CD1c-positive myeloid dendritic cell (primary cell): ENCODE data around the gene SHD.
"Not testable (repeated sequence)": the region's sequence is repeated elsewhere in the genome, so short reads cannot be mapped to it uniquely, and the experiment has no call there.

Experiments used
- DNase-seq: peaks from one replicate; pipeline ENCODE4 v3.0.0-alpha.2; 2016; ENCODE audit errors: extremely low spot score

Gene SHD

DNA sequence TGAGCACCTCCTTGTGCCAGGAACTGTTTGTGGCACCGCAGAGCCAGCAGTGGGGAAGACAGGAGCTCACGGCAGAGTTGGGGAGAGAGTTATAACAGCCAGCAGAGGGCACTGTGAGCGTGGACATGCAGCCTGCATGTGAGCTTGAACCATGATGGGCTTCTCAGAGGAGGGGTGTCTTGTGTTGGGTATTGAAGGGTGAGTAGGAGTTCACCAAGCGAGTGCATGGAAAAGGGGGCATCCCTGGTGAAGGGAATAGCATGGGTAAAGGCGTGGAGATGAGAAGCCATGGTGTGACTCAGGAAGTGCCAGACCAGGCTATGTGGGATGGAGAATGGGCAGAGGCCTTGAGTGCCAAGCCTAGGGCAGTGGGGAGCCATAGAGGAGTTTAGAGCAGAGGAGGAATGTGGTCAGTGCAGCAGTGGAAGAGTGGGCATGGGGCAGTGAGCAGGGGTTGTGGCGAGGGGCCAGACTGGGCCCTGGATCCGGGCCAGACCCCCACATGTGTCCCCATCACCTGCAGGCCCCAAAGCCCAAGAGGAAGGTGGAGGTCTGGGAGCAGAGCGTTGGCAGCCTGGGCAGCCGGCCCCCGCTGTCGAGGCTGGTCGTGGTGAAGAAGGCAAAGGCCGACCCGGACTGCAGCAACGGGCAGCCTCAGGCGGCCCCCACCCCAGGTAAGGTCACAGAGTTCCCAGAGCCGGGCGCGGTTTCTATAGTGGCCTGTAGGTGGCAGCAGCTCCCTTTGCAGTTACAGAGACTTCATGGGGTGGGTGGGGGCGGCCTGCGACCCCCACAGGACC lies 11.8 kb upstream of the SHD start:
- peak; percentile 54 for DNase-seq

DNA sequence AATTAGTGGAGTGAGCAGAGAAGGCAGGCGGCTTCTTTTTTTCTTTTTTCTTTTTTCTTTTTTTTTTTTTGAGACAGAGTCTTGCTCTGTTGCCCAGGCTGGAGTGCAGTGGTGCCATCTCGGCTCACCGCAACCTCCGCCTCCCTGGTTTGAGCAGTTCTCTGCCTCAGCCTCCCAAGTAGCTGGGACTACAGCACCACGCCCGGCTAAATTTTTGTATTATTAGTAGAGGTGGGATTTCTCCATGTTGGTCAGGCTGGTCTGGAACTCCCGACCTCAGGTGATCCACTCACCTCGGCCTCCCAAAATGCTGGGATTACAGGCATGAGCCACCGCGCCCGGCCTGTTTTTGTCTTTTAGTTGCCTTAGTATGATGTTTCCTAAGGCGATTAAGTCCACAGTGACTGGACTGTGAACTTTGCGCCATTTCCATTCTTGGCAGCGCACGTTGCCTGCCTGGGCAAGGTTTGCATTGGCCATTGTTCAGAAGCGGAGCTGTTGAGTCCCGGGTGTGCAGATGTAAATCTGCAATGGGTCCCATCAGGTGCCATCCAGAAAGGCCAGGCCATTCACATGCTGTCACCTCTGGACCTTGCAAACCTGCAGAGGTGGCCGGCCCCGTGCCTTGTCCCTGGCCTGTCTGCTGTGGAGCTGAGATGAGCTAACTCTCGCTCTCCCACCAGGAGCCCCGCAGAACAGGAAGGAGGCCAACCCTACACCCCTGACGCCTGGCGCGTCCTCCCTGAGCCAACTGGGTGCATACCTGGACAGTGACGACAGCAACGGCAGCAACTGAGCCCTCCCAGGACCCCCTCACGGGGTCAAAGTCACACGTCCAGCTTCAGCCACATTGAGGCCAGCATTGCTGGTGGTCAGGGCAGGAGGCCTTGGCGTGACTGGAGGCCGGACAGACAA lies 10.9 kb upstream of the SHD start:
- DNase-seq, result no peak

DNA sequence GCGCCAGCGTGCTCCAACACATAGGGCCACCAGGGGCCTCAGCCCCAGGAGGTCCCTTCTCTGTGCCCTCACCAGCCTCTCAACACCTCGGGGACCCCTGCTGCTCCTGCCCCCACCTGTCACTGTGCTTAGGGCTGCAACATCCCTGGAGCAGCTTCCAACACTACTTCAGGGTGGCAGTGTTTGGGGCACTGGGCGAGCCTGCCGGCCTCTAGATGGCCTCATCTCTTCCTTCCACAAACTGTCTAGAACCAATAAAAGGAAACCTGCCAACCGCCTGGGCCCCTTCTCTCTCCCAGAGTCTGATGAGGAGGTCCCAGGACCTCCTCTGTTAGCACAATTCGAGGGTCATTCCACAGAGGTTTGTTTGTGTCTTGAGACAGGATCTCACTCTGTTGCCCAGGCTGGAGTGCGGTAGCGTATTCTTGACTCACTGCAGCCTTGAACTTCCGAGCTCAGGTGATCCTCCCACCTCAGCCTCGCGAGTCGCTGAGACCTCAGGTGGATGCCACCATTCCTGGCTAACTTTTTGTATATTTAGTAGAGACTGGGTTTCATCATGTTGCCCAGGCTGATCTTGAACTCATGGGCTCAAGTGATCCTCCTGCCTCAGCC lies 10.1 kb upstream of the SHD start:
- DNase-seq, result no peak

DNA sequence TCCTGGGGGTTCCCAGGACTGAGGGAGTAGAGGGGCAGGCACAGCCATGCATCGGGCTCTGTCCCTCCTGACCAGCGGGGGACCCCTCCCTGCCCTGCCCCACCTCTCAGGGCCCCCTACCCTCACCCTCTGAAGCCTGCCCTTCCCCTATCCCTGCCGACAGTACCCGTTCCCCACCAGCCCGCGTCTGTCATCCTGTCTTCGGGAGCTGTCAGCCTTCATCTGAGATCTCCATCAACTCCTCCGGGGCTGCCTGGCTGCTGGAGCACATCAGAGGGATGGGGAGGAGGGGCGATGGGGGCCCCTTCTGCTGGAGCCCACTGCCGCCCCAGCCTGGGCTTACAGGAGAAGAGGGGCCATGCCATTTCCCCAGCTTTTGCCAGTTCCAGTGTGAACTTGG lies 6.2 kb upstream of the SHD start:
- DNase-seq, result no peak

DNA sequence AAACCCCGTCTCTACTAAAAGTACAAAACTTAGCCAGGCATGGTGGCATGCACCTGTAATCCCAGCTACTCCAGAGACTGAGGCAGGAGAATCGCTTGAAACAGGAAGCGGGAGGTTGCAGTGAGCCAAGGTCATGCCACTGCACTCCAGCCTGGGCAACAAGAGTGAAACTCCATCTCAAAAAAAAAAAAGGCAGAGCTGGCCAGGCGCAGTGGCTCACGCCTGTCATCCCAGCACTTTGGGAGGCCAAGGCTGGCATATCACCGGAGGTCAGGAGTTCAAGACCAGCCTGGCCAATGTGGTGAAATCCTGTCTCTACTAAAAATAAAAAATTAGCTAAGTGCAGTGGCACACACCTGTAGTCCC lies 4.8 kb upstream of the SHD start:
- DNase-seq, result not testable (repeated sequence)

DNA sequence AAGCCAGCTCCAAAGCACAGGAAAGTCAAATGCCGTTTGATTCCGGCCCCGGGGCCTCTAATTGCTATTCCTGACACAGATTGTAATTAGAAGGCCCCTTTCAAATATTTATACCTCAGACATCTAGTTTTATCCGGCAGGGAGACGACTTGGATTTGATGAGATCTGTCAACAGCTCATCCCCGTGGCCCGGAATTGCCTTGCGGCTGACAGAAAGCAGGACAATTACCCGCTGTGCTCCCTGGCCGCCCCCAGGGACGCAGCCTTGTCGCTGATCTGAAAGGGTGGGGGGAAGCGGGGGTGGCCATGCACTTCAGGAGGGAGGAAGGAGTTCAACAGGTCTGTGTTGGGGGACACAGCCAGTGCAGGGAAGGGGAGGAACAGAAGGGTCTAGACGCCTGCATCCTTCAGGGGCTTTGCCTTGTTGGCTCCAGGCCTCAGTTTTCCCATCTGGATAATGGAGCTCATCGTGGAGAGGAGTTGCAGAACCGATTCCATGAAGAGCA lies 1.8 kb upstream of the SHD start:
- no peak for DNase-seq

DNA sequence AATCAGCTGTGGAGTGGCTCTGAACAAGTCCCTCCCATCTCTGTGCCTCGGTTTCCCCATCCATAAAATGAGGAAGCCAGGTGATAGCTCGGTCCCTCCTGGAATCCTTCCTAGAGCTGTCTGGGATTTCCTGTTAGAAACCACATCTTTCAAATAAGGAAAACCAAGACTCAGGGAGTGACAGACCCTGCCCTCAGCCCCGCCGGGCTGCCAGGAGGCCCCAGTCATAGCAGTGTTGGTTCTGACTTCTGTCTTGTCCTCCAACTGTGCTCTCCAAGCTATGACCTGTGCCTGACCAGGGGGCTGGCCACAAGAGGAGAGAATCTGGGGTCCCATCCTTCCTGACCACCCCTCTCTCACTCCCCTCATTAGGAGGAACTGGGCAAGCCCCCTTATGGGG lies 1.1 kb upstream of the SHD start:
- DNase-seq, result no peak

DNA sequence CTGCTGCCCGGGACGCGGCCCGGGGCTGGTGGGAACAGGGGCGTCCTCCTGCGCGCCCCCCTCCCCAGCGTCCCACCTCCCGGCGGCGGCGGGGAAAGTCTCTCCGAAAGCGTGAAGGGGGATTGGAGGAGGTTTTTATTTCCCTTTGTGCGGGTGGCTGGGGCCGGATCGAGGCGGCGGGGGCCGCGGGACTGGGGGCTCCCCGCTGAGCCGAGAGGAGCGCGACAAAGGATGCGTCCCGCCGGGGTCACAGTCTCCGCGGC lies 132 bp downstream of the SHD start:
- no peak for DNase-seq

DNA sequence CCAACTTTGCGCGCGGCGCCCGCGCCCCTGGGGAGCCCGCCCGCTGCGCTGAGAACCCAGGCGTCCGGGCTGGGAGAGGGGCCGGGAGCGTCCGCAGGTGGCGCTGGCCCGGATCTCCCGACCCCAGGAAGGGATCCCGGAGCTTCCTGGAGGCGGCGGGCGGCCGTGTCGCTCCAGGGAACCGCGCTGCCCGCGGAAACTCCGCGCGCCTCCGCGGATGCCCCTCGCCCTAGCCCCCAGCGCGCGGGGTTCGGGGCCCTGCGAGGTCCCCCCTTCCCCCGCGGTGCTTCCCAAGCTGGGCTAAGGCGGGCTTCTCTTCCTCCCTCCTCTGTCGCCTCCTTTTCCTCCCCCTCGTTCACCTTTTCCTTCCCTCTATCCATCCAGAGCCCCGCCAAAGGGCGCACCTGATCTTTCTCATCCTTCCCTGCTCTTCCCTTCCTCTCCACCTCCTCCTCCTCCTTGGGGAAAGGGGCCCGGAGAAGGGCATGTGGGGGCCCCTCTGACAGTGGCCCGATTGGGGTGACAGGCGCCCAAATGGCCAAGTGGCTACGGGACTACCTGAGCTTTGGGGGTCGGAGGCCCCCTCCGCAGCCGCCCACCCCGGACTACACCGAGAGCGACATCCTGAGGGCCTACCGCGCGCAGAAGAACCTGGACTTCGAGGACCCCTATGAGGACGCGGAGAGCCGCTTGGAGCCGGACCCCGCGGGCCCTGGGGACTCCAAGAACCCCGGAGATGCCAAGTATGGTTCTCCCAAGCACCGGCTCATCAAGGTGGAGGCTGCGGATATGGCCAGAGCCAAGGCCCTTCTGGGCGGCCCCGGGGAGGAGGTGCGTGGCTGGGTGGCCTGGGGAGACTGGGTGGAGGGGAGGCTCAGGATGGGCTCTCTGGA lies 710 bp downstream of the SHD start:
- no peak for DNase-seq

DNA sequence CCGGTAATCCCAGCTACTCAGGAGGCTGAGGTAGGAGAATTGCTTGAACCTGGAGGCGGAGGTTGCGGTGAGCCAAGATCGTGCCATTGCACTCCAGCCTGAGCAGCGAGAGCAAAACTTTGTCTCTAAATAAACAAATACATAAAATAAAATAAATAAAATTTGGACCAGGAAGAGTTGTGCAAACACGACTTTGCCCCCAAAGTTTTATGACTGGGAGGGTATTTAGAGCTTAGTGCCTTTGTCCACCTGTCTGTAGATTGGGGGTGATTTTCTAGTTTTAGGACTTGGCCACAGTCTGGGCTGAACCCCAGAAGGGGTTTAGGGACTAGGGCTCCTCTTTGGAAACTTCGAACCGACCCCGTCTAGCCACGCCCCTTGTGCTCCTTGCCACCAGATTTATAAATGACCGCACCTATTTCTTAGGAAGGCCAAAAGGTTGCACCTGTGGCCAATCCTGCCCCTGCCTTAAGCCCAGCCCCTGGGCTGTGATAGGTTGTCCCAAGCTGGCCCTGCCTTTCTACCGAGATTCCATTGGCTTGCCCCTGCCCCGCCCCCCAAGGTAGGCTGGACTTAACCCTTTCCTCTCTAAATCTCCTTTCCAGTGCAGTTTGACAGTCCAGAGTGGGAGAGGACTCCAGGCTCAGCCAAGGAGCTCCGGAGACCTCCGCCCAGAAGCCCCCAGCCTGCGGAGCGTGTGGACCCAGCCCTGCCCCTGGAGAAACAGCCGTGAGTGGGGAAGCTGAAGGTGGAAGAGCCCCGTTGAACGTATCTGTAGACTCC lies 5.3 kb downstream of the SHD start:
- no peak for DNase-seq

DNA sequence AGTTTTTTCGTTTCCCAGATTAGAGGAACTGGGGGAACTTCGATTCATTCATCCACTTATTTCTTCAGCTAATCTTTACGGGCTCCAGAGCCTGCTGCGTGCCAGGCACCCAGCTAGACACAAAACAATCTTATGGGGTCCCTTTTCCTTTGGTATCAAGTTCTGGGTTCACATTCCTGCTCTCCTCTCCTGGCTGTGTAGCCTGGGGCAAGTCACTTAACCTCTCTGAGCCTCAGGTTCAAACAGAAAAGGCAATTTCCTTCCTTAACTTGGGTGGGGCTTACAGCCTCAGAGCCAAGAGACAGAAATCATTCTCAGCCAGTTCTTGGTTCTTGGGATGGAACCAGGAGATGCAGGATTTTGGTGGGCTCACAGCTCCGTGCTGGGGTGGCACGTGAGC lies 5.9 kb downstream of the SHD start:
- no peak for DNase-seq

DNA sequence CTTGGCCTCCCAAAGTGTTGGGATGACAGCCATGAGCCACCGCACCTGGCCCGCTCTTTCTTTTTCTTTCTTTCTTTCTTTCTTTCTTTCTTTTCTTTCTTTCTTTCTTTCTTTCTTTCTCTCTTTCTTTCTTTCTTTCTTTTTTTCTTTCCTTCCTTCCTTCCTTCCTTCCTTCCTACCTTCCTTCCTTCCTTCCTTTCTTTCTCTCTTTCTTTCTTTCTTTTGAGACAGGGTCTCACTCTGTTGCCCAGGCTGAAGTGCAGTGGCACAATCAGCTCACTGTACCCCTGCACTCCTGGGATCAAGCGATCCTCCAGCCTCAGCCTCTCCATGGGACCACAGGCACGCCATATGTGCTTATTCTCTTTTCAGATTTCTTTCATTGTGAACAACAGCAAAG lies 7.1 kb downstream of the SHD start:
- DNase-seq, result not testable (repeated sequence)

DNA sequence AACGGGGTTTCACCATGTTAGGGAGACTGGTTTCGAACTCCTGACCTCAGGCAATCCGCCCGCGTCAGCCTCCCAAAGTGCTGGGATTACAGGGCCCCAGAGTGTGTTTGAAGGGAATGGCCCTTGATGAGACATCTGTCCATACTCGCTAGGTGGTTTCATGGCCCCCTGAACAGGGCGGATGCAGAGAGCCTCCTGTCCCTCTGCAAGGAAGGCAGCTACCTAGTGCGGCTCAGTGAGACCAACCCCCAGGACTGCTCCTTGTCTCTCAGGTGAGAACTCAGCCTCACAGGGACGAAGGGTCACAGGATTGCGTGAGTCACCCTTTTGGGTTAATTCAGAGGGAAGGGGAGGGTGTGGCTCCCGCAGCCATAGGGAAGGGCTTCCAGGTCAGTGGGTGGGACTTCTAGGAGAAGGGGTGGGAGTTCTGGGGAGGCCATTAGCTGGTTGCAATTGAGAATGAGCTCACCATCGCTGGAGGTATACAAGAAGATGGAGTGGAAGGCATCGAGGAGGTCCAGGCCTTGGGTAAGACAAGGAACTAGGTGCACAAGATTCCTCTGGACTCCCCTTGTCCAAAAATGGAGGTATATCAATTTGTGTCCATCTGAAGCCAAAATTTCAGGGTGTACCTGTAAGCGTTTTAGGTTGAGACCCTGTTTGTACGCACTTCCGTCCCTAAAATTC lies 9.2 kb downstream of the SHD start:
- no peak for DNase-seq

DNA sequence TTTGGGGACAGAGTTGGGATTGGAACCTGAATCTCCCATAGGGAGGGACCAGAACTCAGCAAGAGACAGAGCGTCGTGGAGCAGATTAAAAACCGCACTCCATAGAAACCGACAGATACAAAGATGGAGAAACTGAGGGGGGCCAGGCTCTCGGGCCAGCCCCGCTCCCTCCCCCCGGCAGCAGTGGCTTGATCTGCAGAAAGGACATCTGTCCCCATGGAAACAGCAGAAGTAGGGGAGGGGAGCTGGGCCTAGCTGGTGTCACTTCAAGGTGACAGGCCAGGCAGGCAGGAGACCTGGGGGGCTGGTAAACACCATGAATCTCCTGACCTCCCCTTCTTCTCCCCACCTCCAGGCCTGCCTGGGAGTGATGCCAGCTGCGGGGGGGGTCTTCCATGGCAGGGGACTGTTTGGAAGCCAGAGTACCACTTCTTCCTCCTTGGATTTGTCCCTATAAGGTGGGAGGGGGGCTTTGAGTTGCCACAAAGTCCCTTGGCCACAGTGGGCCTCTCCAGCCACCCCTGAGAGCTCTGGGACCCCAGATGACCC lies 12.2 kb downstream of the SHD start:
- no peak for DNase-seq

DNA sequence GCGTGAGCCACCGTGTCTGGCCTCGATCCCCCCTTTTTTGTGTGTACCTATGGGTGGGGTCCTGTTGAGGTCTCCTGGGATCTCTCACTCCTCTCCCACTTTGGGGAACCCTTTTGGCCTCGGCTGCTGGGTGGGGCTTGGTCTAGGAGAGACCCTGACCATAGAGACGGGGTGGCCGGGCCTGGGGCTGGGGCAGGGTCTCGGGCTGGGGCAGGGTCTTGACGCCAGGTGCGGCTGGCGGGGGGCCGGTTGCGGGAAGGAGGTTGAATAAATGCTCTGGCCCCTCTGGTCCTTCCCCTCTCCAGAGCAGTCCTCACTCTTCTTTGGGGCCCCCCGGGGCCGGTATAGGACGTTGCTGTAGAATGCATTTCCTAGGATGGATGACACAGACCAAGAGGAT lies 13.4 kb downstream of the SHD start:
- DNase-seq, result no peak

DNA sequence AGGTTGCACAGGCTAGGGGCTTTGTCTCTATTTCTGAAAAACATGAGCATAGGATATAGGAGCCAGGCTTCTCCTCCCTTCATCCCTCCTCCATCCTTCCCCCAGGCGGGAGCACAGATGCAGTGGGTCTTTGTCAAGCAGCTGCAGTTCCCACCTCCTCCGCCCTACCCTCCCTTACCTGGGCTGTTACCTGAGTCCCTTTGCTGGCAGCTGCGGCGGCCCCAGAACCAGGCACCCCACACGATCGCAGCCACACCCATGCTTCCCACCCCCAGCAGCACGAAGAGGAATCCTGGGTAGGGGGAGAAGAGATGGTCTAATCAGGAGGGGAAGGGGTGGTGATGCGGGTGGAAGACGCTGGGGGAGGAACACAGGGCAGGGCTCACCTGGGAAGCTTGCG lies 15.3 kb downstream of the SHD start:
- DNase-seq, result no peak

DNA sequence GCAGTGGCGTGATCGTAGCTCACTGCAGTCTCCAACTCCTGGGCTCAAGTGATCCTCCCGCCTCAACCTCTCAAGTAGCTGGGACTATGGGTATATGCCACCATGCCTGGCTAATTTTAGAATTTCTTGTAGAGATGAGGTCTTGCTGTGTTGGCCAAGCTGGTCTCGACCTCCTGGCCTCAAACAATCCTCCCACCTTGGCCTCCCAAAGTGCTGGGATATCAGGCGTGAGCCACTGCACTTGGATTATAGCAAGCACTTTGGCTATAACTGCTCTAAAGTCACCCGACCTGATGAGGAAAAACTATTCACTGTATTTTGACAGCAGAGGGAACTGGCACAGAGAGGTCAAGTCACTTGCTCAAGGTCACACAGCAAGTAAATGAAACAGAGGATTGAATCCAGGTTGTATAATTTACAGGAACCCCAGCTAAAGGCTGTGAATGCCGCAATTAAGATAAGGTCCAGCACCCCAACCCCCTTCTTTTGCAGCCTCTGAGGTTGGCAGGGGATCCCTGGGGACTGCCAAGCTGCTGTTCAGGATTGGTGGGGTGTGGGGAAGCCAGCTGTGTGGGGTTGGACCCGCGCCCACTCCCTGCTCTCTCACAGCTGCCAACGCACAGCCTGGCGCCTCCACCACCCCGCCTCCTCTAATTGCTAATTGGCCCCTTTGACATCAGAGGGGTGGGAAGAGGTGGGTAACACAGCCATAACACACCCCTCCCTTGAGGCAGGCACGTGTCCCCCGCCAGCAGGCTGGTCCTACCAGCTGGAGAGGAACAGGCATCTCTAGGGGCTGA lies 17.1 kb downstream of the SHD start:
- no peak for DNase-seq

DNA sequence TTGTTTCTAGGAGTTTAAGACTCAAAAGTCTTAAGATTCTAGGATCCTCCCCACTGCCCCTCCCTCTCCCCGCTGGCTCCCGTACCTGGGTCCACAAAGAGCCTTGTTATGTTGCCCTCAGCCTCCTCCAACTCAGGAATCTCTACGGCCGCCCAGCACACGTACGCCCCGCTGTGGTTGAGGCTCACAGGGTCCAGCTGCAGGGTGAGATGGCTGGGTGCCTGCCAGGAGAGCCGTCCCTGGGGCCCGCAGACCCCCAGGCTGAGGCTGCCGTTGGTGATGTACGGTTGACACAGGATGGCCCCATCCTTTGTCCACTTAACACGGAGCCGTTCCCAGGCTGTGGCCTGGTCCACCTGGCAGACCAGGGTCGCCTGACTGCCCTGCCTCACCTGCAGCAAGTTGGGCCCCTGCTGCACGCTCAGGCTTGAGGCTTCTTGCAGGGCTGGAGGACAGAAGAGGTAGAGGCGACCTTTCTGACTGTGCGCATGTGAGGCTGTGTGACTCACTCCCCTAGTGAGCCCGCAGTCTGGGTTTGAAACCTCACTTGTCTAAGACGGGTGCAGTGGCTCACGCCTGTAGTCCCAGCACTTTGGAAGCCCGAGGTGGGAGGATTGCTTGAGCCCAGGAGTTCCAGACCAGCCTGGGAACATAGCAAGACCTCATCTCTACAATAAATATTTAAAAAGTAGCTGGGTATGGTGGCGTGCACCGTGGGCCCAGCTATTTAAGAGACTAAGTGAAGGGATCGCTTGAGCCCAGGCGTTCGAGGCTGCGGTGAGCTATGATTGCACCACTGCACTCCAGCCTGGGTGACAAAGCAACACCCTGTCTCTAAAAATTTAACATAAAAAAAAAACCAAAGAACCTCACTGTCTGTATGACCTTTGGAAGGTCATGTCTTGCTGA lies 19.1 kb downstream of the SHD start:
- no peak for DNase-seq
